Measurements from ENCODE around the gene BAZ1B. TPM values are rescaled to one million over a fixed set of nuclear protein-coding genes. Genes with fewer than 3 reads are reported as not detected.
"Not testable (repeated sequence)": the region's sequence is repeated elsewhere in the genome, so short reads cannot be mapped to it uniquely, and the experiment has no call there.

The BAZ1B gene
- total and polyA plus RNA-seq, 2 donors from 2014 or later, result 10.4 to 52.0 TPM

GRCh38 chr7:73504920-73505319 lies 17.2 kb downstream of the BAZ1B start:
- no peaks in the 10 kb centered on the region for H3K9me3 ChIP-seq (ENCODE audit: control insufficient read depth in 2 of 3, insufficient read depth in 1 of 3, low read length in 3 of 3)
- H3K36me3 ChIP-seq (ENCODE audit: control insufficient read depth in 2 of 3, insufficient read depth in 3 of 3, low read length in 3 of 3), result peaks cover 14 to 39% (median 35%) of the 10 kb centered on the region in 3 donors
- no peak for TF ChIP-seq CTCF (IDR thresholded peaks at IDR 0.05; ENCODE audit: borderline replicate concordance, extremely low read depth, insufficient read depth)
- no peak overlapping the region for H3K9ac ChIP-seq (ENCODE audit: low read length in 3 of 3)
- H3K27ac ChIP-seq (ENCODE audit: low read depth in 2 of 2, low read length in 2 of 2), result no peak overlapping the region
- DNase-seq, result no peak
- FAIRE-seq, result no peak
- H3K4me3 ChIP-seq (ENCODE audit: low read length in 3 of 3), result no peak overlapping the region
- no peaks in the 10 kb centered on the region for H3K27me3 ChIP-seq (ENCODE audit: control insufficient read depth, insufficient read depth, low read length)
- intact Hi-C loops (cut with DNase I), result no loop called here
- no peaks in the 10 kb centered on the region for H3K4me1 ChIP-seq (ENCODE audit: control insufficient read depth in 2 of 3, insufficient read depth in 2 of 3, low read depth in 1 of 3, low read length in 3 of 3)

GRCh38 chr7:73504017-73504416 lies 18.1 kb downstream of the BAZ1B start:
- H3K27ac ChIP-seq (ENCODE audit: low read depth in 2 of 2, low read length in 2 of 2), result no peak overlapping the region
- no peak for FAIRE-seq
- H3K9me3 ChIP-seq (ENCODE audit: control insufficient read depth in 2 of 3, insufficient read depth in 1 of 3, low read length in 3 of 3), result no peaks in the 10 kb centered on the region
- intact Hi-C loops (cut with DNase I), result no loop called here
- peaks cover 14 to 45% (median 39%) of the 10 kb centered on the region in 3 donors for H3K36me3 ChIP-seq (ENCODE audit: control insufficient read depth in 2 of 3, insufficient read depth in 3 of 3, low read length in 3 of 3)
- no peak overlapping the region for H3K4me3 ChIP-seq (ENCODE audit: low read length in 3 of 3)
- TF ChIP-seq CTCF (IDR thresholded peaks at IDR 0.05; ENCODE audit: borderline replicate concordance, extremely low read depth, insufficient read depth), result no peak
- DNase-seq, result no peak
- no peaks in the 10 kb centered on the region for H3K27me3 ChIP-seq (ENCODE audit: control insufficient read depth, insufficient read depth, low read length)
- no peaks in the 10 kb centered on the region for H3K4me1 ChIP-seq (ENCODE audit: control insufficient read depth in 2 of 3, insufficient read depth in 2 of 3, low read depth in 1 of 3, low read length in 3 of 3)
- H3K9ac ChIP-seq (ENCODE audit: low read length in 3 of 3), result no peak overlapping the region

- DNase-seq (no peak), FAIRE-seq (no peak)
- Histone ChIP-seq H3K9ac (ENCODE audit: low read length in 3 of 3) (no peak overlapping the region), H3K27ac (ENCODE audit: low read depth in 2 of 2, low read length in 2 of 2) (no peak overlapping the region), H3K9me3 (ENCODE audit: control insufficient read depth in 2 of 3, insufficient read depth in 1 of 3, low read length in 3 of 3) (no peaks in the 10 kb centered on the region), H3K4me3 (ENCODE audit: low read length in 3 of 3) (no peak overlapping the region), H3K36me3 (ENCODE audit: control insufficient read depth in 2 of 3, insufficient read depth in 3 of 3, low read length in 3 of 3) (peaks cover 13 to 42% (median 40%) of the 10 kb centered on the region in 3 donors), H3K4me1 (ENCODE audit: control insufficient read depth in 2 of 3, insufficient read depth in 2 of 3, low read depth in 1 of 3, low read length in 3 of 3) (no peaks in the 10 kb centered on the region), H3K27me3 (ENCODE audit: control insufficient read depth, insufficient read depth, low read length) (no peaks in the 10 kb centered on the region)
- TF ChIP-seq CTCF (IDR thresholded peaks at IDR 0.05; ENCODE audit: borderline replicate concordance, extremely low read depth, insufficient read depth), result no peak
- intact Hi-C loops (cut with DNase I), result no loop called here
Observed at GRCh38 chr7:73503229-73503628, 18.9 kb downstream of the BAZ1B start.

- no peak overlapping the region for H3K27ac ChIP-seq (ENCODE audit: low read depth in 2 of 2, low read length in 2 of 2)
- intact Hi-C loops (cut with DNase I), result no loop called here
- H3K4me3 ChIP-seq (ENCODE audit: low read length in 3 of 3), result no peak overlapping the region
- peaks cover 8 to 49% (median 28%) of the 10 kb centered on the region in 3 donors for H3K36me3 ChIP-seq (ENCODE audit: control insufficient read depth in 2 of 3, insufficient read depth in 3 of 3, low read length in 3 of 3)
- H3K4me1 ChIP-seq (ENCODE audit: control insufficient read depth in 2 of 3, insufficient read depth in 2 of 3, low read depth in 1 of 3, low read length in 3 of 3), result no peaks in the 10 kb centered on the region
- no peaks in the 10 kb centered on the region for H3K9me3 ChIP-seq (ENCODE audit: control insufficient read depth in 2 of 3, insufficient read depth in 1 of 3, low read length in 3 of 3)
- H3K9ac ChIP-seq (ENCODE audit: low read length in 3 of 3), result no peak overlapping the region
- no peaks in the 10 kb centered on the region for H3K27me3 ChIP-seq (ENCODE audit: control insufficient read depth, insufficient read depth, low read length)
- DNase-seq (no peak), FAIRE-seq (no peak)
- no peak for TF ChIP-seq CTCF (IDR thresholded peaks at IDR 0.05; ENCODE audit: borderline replicate concordance, extremely low read depth, insufficient read depth)
Observed at GRCh38 chr7:73496626-73497025, 25.5 kb downstream of the BAZ1B start.

- H3K36me3 ChIP-seq (ENCODE audit: control insufficient read depth in 2 of 3, insufficient read depth in 3 of 3, low read length in 3 of 3), result peaks cover 5 to 49% (median 30%) of the 10 kb centered on the region in 3 donors
Observed at GRCh38 chr7:73495507-73495906, 26.6 kb downstream of the BAZ1B start.

More at GRCh38 chr7:73495507-73495906, 26.6 kb downstream of the BAZ1B start:
- H3K27me3 ChIP-seq (ENCODE audit: control insufficient read depth, insufficient read depth, low read length); FAIRE-seq; H3K4me3 ChIP-seq (ENCODE audit: low read length in 3 of 3); H3K27ac ChIP-seq (ENCODE audit: low read depth in 2 of 2, low read length in 2 of 2); H3K9ac ChIP-seq (ENCODE audit: low read length in 3 of 3); DNase-seq; intact Hi-C loops (cut with DNase I); H3K4me1 ChIP-seq (ENCODE audit: control insufficient read depth in 2 of 3, insufficient read depth in 2 of 3, low read depth in 1 of 3, low read length in 3 of 3); H3K9me3 ChIP-seq (ENCODE audit: control insufficient read depth in 2 of 3, insufficient read depth in 1 of 3, low read length in 3 of 3): not testable (repeated sequence)

Data from kidney (tissue), 14 donors.